Measurements from ENCODE around the gene ZNF93. TPM values are rescaled to one million over a fixed set of nuclear protein-coding genes. Genes with fewer than 3 reads are reported as not detected.

The ZNF93 gene
- total and polyA plus RNA-seq, 2 of the 8 experiments (the other 6 are each of a cell fraction or from before 2014, with no cell fraction given) = 40.8 to 61.8 TPM

DNA sequence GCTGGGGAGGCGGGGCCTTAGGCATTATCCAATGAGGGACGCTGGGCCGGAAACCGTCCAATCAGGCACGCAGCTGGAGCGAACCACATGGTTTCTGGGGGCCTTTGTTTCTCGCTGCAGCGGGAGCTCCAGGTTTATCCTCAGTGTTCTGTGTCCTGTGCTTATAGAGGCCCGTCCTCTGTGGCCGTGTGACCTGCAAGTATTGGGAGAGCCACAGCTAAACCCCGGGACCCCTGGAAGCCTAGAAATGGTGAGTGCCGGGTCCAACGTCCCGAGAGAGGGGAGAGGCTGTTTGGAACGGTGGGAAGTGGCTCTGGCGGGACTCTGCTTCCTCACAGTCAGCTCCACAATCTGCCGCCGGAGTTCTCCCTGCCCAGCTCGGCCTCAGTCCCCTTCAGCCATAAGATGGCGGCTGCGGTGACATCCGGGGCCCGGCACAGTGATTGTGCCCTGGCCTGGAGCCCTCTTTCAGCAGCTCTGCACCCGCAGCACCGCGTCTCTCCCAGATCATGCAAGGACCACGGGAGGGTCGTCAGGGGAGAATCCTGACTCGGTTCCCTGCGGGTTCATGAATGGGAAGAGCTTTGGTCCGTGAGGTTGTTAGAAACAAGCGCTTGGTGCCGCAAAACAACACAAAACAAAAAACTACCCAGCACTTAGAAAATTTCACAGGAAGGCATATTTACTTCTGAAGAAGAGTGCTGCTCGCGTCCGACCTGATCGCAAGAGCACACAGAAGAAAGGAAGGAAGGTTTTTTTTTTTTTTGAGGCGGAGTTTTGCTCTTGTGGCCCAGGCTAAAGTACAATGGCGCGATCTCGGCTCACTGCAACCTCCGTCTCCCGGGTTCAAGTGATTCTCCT, 34.8 kb upstream of the ZNF93 start, which contains the start of gene ZNF253 (continued):
- TF ChIP-seq POLR2A (IDR thresholded peaks at IDR 0.05; ENCODE audit: control extremely low read depth in 1 of 2, low read depth in 2 of 2, low read length in 2 of 2) (peak; percentile 99 to 100), KDM1A (IDR thresholded peaks at IDR 0.05; ENCODE audit: borderline replicate concordance, low read length) (no peak), HDAC6 (IDR thresholded peaks at IDR 0.05; ENCODE audit: low read depth, low read length) (no peak), CEBPB (IDR thresholded peaks at IDR 0.05; ENCODE audit: low read depth, low read length) (no peak), ASH2L (IDR thresholded peaks at IDR 0.05; ENCODE audit: low read length) (no peak), ZNF274 (IDR thresholded peaks at IDR 0.05; ENCODE audit: borderline replicate concordance, extremely low read depth, low read length) (no peak), SIRT6 (IDR thresholded peaks at IDR 0.05; ENCODE audit: low read length) (no peak), SIN3A (conservative IDR thresholded peaks at IDR 0.05 in 1 of 2, IDR thresholded peaks at IDR 0.05 in 1 of 2; ENCODE audit: low read depth in 1 of 2, low read length in 2 of 2) (peak; percentile 10 to 66; a peak in 1 of 4 replicates), MAFK (IDR thresholded peaks at IDR 0.05; ENCODE audit: low read depth, low read length) (no peak), CBX5 (IDR thresholded peaks at IDR 0.05; ENCODE audit: low read depth, low read length) (no peak), PHF8 (conservative IDR thresholded peaks at IDR 0.05; ENCODE audit: low read depth, low read length) (peak; percentile 92), POLR2AphosphoS5 (IDR thresholded peaks at IDR 0.05; ENCODE audit: low read depth, low read length) (peak; percentile 99), FOSL1 (IDR thresholded peaks at IDR 0.05; ENCODE audit: insufficient read depth, low read depth, low read length) (no peak), CREB1 (IDR thresholded peaks at IDR 0.05) (no peak), RAD21 (IDR thresholded peaks at IDR 0.05 in 1 of 2, conservative IDR thresholded peaks at IDR 0.05 in 1 of 2; ENCODE audit: low read depth in 2 of 2, low read length in 2 of 2) (0 out of 4 replicates have a peak, but pooled peaks of 1 of the 2 experiments have one; percentile 4), TCF12 (IDR thresholded peaks at IDR 0.05; ENCODE audit: low read depth, low read length) (no peak), SP2 (IDR thresholded peaks at IDR 0.05; ENCODE audit: low read length) (peak; percentile 16), GTF2F1 (IDR thresholded peaks at IDR 0.05; ENCODE audit: borderline replicate concordance, low read depth, low read length) (peak; percentile 75)
- TF ChIP-seq, protein P1, sequence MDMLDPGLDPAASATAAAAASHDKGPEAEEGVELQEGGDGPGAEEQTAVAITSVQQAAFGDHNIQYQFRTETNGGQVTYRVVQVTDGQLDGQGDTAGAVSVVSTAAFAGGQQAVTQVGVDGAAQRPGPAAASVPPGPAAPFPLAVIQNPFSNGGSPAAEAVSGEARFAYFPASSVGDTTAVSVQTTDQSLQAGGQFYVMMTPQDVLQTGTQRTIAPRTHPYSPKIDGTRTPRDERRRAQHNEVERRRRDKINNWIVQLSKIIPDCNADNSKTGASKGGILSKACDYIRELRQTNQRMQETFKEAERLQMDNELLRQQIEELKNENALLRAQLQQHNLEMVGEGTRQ (IDR thresholded peaks at IDR 0.05; ENCODE audit: low read length) = peak; percentile 59
- TF ChIP-seq, protein P2, sequence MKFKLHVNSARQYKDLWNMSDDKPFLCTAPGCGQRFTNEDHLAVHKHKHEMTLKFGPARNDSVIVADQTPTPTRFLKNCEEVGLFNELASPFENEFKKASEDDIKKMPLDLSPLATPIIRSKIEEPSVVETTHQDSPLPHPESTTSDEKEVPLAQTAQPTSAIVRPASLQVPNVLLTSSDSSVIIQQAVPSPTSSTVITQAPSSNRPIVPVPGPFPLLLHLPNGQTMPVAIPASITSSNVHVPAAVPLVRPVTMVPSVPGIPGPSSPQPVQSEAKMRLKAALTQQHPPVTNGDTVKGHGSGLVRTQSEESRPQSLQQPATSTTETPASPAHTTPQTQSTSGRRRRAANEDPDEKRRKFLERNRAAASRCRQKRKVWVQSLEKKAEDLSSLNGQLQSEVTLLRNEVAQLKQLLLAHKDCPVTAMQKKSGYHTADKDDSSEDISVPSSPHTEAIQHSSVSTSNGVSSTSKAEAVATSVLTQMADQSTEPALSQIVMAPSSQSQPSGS (IDR thresholded peaks at IDR 0.05; ENCODE audit: low read length) = 0 out of 2 replicates have a peak, but pooled peaks have one; percentile 17

All from H1 (cell line).